ENCODE data around the gene NCAM2.

The NCAM2 gene

DNA sequence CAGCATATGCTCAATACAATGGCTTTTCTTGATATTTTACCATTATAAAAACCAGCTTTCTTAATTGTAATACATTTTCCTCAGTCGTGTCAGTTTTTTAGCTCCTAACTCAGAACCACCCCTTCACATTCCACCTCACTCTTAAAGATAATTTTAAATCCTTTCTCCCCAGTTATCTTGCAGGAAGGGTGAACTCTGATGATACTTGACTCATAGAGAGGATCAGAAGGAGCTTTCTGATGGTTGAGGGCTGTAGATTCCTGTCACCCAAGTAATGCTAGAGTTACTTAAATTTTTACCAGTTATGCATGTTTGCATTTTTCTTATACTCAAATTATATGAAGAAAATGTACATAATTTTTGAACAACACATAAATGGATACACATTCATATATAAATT, 233.7 kb downstream of the NCAM2 start:
- DNase-seq, result no peak

- DNase-seq, result peak; percentile 15
Measured at GRCh38 chr21:21232320-21232719, 234.1 kb downstream of the NCAM2 start.

DNA sequence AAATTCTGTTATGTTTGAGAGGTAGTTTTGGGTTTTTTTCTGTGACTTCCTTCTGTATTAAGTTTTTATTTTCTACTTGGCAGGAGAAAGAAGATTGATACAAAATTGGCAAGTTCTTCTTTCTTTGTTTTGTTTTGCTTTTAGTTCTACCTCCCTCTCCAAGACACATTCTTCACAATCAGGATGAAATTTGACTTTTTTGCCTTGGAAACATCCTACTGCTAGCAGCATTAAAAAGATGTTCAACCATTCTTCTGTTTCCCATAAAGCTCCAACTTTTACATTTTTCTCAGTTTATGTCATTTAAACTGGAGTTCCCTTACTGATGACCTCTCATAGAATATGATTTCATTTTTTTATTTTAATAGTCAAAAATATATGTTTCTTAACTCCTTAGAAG, 234.8 kb downstream of the NCAM2 start:
- DNase-seq, result no peak

DNA sequence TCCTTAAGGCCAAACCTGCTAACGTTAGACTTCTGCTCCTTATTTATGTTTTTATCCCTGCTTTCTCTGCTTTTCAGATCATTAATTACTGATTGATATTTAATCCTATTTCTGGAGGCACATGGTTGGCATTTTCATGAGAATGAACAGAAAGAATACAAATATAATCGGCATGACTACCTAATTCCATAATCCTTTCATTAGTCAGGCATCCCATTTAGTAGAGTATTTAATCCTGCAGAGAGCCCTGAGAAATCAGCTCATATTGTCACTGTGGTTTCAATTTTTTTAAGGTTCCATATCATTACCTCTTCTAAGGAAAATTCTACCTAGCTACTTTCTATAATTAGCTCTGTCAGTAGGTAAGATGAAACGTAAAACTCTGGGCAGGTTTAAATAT, 238.8 kb downstream of the NCAM2 start:
- no peak for DNase-seq

GRCh38 chr21:21238629-21239400, 240.6 kb downstream of the NCAM2 start:
- no peak for DNase-seq

- DNase-seq, result no peak
Measured at GRCh38 chr21:21241391-21241790, 243.2 kb downstream of the NCAM2 start.

GRCh38 chr21:21246007-21246406, 247.8 kb downstream of the NCAM2 start:
- DNase-seq, result no peak

- no peak for DNase-seq
Measured at GRCh38 chr21:21247424-21247823, 249.2 kb downstream of the NCAM2 start.

DNA sequence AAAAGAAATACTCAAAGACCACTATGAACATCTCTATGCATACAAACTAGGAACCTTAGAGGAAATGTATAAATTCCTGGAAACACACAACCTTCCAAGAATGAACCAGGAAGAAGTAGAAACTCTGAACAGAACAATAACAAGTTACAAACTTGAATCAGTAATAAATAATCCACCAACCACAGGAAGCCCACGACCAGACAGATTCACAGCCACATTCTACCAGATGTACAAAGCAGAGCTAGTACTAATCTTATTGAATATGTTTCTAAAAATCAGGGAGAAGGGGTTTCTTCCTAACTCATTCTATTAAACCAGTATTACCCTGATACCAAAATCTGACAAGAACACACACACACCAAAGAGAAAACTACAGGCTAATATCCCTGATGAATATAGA, 263.8 kb downstream of the NCAM2 start:
- DNase-seq, result no peak

DNA sequence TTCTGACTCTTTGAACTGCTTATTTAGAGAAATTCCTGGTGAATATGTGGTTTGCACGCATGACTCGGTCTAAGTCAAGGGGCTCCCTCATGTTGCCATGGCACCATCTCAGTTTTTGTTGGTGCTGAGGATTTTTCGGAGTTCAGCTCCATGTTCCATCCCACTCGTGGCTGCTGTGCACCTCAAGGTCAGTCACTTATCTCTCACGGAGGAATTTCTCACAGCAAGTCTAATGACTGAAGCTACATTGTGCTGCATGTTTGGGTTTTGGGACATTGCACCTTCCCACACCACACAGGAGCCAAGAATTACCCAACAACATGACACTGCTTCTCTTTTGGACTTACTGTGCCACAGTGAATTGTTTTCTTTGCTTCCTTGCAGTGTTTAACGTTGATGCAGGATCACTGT, 269.9 kb downstream of the NCAM2 start:
- no peak for DNase-seq

DNA sequence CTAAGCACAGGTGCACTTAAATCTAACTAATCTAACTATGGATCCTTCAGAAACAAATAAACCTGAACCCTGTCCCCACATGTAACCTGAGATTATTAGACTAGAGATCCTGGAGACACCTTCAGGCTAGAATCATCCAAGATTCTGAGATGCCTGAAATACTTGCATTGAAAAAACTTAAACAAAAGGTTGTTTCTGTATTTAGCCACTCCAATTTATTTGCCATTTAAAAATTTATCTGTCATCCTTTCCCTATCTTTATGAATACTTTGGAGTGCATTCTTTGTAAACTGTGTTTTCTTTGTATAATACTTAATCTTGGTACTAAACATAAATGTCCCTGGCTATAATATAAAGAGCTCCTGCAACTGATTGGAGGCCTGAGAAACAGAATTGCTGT, 270.7 kb downstream of the NCAM2 start:
- DNase-seq, result no peak

DNA sequence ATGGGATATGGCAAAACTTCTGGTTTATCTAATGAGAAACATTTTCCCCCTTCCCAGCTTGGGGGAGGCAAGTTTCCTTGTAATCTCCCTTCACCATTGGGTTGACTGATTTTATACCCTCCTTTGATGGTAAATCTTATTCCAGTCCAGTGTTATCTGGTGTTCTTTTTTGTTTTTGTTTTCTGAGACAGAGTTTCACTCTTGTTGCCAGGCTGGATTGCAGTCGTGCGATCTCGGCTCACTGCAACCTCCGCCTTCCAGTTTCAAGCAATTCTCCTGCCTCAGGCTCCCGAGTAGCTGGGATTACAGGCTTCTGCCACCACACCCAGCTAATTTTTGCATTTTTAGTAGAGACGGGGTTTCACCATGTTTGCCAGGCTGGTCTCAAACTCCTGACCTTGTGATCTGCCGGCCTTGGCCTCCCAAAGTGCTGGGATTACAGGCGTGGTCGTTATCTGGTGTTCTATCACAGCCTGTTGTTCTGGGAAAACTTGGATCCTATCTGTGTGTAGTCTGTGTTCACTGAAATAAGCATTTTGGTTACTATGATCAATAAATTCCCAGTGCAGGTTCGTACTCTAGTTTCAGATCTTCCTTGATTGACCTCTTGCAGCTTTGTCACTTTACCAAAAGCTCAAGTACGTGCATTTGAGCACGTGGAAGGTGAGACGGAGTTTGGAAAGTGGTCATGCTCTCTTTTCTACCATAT, 281.1 kb downstream of the NCAM2 start:
- no peak for DNase-seq

DNA sequence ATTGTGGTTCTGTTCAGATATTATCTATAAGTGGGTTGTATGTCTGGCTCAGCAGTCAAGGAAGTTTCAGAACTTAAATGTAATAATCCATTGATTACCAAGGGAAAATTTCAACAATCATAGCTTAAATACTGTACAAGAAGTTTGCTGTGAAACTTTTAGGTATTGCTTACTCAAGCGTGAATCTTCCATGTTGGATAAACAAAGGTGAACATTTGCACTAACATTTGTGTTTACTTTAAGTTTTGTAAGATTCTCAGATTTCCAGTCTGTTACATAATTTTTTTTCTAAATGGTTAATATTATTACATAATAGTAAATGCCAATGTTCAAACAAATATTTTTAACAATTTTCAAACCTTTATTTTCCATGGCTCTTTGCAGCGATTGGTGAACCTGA, 285.6 kb downstream of the NCAM2 start:
- no peak for DNase-seq

GRCh38 chr21:21286170-21286798, 288.1 kb downstream of the NCAM2 start:
- peak; percentile 22 for DNase-seq

DNA sequence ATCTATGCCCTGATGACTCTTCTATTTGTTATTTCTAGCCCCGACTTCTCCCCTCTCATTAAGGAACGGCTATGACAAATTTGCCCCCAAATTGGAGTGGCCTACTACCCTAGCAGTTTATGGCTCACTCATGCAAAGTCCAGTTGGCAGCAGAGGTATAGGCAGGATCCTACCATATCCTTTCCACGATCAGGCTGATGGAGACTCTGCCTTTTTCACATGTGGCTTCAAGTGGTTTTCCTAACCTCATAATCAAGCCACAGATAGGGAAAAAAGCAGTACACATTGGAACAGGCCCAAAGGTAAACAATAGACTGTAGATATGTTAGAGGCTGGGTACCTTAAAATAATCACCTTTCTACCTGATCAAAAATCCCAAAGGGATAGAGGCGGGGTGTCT, 292.5 kb downstream of the NCAM2 start:
- no peak for DNase-seq

DNA sequence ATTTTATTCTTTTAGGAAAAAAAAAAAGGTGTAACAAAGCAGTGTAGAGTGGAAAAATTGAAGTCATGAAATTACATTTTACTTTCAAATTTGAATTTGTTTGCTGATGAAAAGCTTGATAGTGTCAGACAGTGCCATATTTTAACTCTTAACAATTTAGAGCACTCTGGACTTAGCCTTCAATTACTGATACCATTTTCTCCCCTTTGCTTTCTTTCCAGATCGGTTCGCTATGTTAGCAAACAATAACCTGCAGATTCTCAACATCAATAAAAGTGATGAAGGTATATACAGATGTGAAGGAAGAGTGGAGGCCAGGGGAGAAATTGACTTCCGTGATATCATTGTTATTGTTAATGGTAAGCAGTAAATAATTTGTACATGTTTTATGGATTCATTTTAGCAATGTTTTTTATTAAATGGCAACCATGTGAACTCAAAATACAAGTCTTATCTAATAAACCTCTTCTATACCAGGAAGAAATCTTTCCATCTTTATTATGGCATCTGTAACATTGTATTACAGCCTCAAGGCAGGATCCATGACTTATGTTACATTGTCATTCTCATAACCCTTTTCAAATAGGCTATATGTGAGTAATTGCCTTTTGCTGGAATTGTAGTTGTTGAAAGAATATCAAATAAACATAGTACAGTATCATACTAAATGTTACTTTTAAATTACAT, 293.8 kb downstream of the NCAM2 start:
- DNase-seq, result no peak

- no peak for DNase-seq
Measured at GRCh38 chr21:21295303-21295702, 297.1 kb downstream of the NCAM2 start.

DNA sequence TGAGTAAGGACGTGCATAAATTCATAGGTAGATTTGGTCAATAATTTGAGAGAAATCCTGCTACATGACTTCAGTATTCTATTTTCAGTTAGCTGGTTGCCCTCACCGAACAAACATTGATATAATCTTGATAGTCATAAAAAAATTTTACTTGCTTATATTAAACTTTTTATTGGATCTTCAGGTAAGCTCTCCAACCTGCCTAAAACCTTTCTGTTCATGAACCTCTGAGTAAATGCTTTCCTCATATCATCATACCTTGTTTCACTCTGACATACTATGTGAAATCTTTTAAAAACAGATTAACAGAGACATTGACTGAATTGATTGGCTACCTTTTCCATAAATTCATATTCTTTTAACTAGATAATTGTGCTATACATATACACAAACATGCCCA, 299.0 kb downstream of the NCAM2 start:
- no peak for DNase-seq

- no peak for DNase-seq
Measured at GRCh38 chr21:21301013-21301412, 302.8 kb downstream of the NCAM2 start.

GRCh38 chr21:21309510-21309909, 311.3 kb downstream of the NCAM2 start:
- no peak for DNase-seq

DNA sequence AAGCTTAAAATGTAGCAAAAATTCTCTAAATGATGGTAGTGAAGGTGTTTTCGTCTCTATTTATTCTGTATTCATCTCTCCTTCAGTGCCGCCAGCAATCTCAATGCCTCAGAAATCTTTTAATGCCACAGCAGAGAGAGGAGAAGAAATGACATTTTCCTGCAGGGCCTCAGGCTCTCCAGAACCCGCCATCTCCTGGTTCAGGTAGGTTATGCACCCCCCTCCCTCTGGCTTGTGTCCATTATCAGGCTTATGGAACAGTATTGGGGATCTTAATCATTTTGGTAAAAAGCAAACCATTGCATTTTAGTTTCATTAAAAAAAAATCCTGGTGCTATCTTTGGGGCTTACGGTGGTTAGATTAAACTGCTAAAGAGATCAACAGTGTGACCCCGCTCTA, 326.1 kb downstream of the NCAM2 start:
- no peak for DNase-seq

DNA sequence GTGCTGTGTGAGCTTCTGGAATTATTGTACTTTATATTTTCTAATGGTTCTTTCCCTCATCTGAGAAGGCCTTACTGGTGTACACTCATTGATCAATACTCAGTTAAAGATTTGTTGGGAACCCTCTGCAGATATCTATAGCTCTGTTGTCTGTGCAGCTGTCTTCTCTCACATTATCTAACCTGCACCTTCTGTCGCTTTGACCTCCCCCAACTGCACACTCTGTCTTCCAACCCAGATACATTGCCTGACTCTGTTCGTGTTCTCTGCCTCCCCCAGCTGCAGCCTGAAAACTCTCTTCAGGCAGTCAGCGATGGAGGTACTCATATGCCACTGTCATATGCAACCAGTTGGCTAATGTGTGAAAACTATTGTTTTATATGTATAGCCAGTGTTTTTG, 334.3 kb downstream of the NCAM2 start:
- no peak for DNase-seq

DNA sequence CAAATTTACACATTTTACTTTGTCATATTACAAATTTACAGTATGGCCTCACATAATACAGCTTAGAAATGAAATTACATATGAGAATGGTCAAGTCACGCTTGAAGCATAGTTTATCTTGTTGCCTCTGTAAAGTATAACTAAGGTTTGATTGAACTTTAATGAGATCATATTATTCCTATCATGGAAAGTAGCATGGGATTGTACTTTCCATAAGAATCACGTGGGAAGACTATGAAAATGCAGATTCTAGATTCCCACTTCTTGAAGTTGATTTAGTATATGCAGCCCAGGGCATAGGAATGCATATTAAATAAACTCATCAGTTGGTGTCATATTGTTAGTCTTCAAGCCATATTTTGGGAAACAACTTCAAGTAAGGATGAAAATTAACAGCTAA, 342.8 kb downstream of the NCAM2 start:
- DNase-seq, result no peak

DNA sequence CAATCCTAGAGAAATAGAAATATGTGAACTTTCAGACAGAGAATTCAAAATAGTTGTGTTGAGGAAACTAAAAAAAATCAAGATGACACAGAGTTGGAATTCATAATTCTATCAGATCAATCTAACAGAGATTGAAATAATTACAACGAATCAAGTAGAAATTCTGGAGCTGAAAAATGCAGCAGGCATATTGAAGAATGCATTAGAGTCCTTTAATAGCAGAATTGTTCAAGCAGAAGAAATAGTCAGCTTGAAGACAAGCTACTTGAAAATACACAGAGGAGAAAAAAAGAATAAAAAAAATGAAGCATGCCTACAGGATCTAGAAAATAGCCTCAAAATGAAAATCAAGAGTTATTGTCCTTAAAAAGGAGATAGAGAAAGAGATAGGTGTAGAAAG, 347.1 kb downstream of the NCAM2 start:
- DNase-seq, result no peak

All from RPMI8226 (cell line).